Endodermal cell (in vitro differentiated cells): ENCODE results near the gene GPC6. TPM values are rescaled to one million over a fixed set of nuclear protein-coding genes. Genes with fewer than 3 reads are reported as not detected.

ENCODE experiments used
- DNase-seq: peaks from one replicate; pipeline ENCODE4 v3.0.0-alpha.2; 2017
- H3K27ac ChIP-seq: 2 replicates; pipeline ENCODE4 v1.5.1; 2013; ENCODE audit warnings: mild to moderate bottlenecking, low read depth, low read length, moderate library complexity
- H3K27me3 ChIP-seq: 2 replicates; pipeline ENCODE4 v1.6.1; 2013; ENCODE audit warnings: mild to moderate bottlenecking, low read length, moderate library complexity; ENCODE audit not compliant: insufficient read depth, control insufficient read depth, poor library complexity, severe bottlenecking
- H3K36me3 ChIP-seq: 2 replicates; pipeline ENCODE4 v1.7.0; 2013; ENCODE audit warnings: mild to moderate bottlenecking, low read length, moderate library complexity; ENCODE audit not compliant: control insufficient read depth, insufficient read depth
- H3K4me1 ChIP-seq: one replicate; pipeline ENCODE4 v1.7.0; 2013; ENCODE audit warnings: low read length; ENCODE audit not compliant: control insufficient read depth, insufficient read depth
- H3K4me3 ChIP-seq: 2 replicates; pipeline ENCODE4 v1.5.1; 2013; ENCODE audit warnings: mild to moderate bottlenecking, low read length, moderate library complexity
- H3K9ac ChIP-seq: 2 replicates; pipeline ENCODE4 v1.6.1; 2013; ENCODE audit warnings: mild to moderate bottlenecking, low read length, moderate library complexity; ENCODE audit not compliant: poor library complexity, severe bottlenecking; ENCODE audit errors: extremely low read depth
- H3K9me3 ChIP-seq: 2 replicates; pipeline ENCODE4 v1.6.1; 2013; ENCODE audit warnings: mild to moderate bottlenecking, low read length, moderate library complexity; ENCODE audit not compliant: control insufficient read depth
- H3K27ac Mint-ChIP-seq: 2 replicates; pipeline ENCODE4 v1.8.0; 2020; ENCODE audit warnings: mixed read lengths
- H3K27me3 Mint-ChIP-seq: 2 replicates; pipeline ENCODE4 v1.8.0; 2021; ENCODE audit warnings: mild to moderate bottlenecking, mixed read lengths; ENCODE audit not compliant: insufficient read depth
- H3K36me3 Mint-ChIP-seq: 2 replicates; pipeline ENCODE4 v1.8.0; 2020; ENCODE audit warnings: low read depth, mixed read lengths
- H3K4me1 Mint-ChIP-seq: 2 replicates; pipeline ENCODE4 v1.8.0; 2020; ENCODE audit warnings: mixed read lengths
- H3K4me3 Mint-ChIP-seq: 2 replicates; pipeline ENCODE4 v1.8.0; 2020; ENCODE audit warnings: mild to moderate bottlenecking, moderate library complexity, mixed read lengths
- H3K9me3 Mint-ChIP-seq: 2 replicates; pipeline ENCODE4 v1.8.0; 2020; ENCODE audit warnings: mild to moderate bottlenecking, mixed read lengths
- CTCF ChIP-seq: fragments of 200-600 bp; sonication (generic); conservative IDR thresholded peaks from 2 replicates; pipeline ENCODE4 v1.5.0; 2021; ENCODE audit warnings: antibody characterized with exemption, mild to moderate bottlenecking
- WGBS, 2 experiments: methylation state at CpG; one replicate each; pipeline versions ENCODE4 v1.1.5 to v1.1.7; 2013; ENCODE audit warnings: missing lambda C conversion rate in 2 of 2, mixed read lengths in 1 of 2; ENCODE audit not compliant: insufficient coverage in 1 of 2, insufficient read length in 1 of 2; 5-methylcytosine and 5-hydroxymethylcytosine counted together
- total RNA-seq, 2 donors: library from RNA; stranded (reverse); fragmentation: NEBNext Ultra II Directional in 1 of 2; extraction: Animal tissue kit (Norgen Biotek cat#: 25700) in 1 of 2; gene quantifications; 2 replicates in 1 of 2; 3 replicates in 1 of 2; pipeline ENCODE4 v1.2.1, GENCODE V29; 2021

GPC6 gene
- total RNA-seq, 2 donors from 2014 or later: 69.6 to 80.4 TPM

- no peak for DNase-seq
- H3K9ac ChIP-seq: no peak overlapping the region
- H3K4me3 Mint-ChIP-seq: no peak overlapping the region
- no peaks in the 10 kb centered on the region for H3K27me3 ChIP-seq
- no peak overlapping the region for H3K27ac ChIP-seq
- peaks cover 38% of the 10 kb centered on the region for H3K4me1 Mint-ChIP-seq
- no peaks in the 10 kb centered on the region for H3K9me3 Mint-ChIP-seq
- no peaks in the 10 kb centered on the region for H3K9me3 ChIP-seq
- H3K36me3 Mint-ChIP-seq: no peaks in the 10 kb centered on the region
- no peak overlapping the region for H3K27ac Mint-ChIP-seq
- H3K27me3 Mint-ChIP-seq: no peaks in the 10 kb centered on the region
- WGBS, 2 experiments: 83 to 96% methylated on average over 1 to 2 of the region's 2 CpGs
- no peak for TF ChIP-seq CTCF
- no peaks in the 10 kb centered on the region for H3K36me3 ChIP-seq
- H3K4me1 ChIP-seq: peaks cover 10% of the 10 kb centered on the region
- no peak overlapping the region for H3K4me3 ChIP-seq
Observed at GRCh38 chr13:93966267-93966936, 739.8 kb downstream of the GPC6 start.

- H3K36me3 ChIP-seq: no peaks in the 10 kb centered on the region
- H3K9me3 ChIP-seq: no peaks in the 10 kb centered on the region
- no peak overlapping the region for H3K9ac ChIP-seq
- 100% methylated on average over 1 of the region's 2 CpGs for WGBS, 2 experiments
- H3K27me3 Mint-ChIP-seq: no peaks in the 10 kb centered on the region
- no peak overlapping the region for H3K4me3 Mint-ChIP-seq
- no peak for DNase-seq
- no peak overlapping the region for H3K4me3 ChIP-seq
- no peaks in the 10 kb centered on the region for H3K27me3 ChIP-seq
- H3K4me1 ChIP-seq: peaks cover 7% of the 10 kb centered on the region
- H3K36me3 Mint-ChIP-seq: no peaks in the 10 kb centered on the region
- H3K27ac Mint-ChIP-seq: no peak overlapping the region
- no peak for TF ChIP-seq CTCF
- no peaks in the 10 kb centered on the region for H3K9me3 Mint-ChIP-seq
- H3K27ac ChIP-seq: no peak overlapping the region
- peaks cover 36% of the 10 kb centered on the region for H3K4me1 Mint-ChIP-seq
Observed at GRCh38 chr13:93967286-93967685, 740.7 kb downstream of the GPC6 start.

GRCh38 chr13:93975242-93975641, 748.6 kb downstream of the GPC6 start:
- no peak for TF ChIP-seq CTCF
- Mint-ChIP-seq H3K4me3 (no peak overlapping the region), H3K36me3 (peaks cover 5% of the 10 kb centered on the region), H3K9me3 (peaks cover 7% of the 10 kb centered on the region), H3K27me3 (no peaks in the 10 kb centered on the region), H3K4me1 (peaks cover 16% of the 10 kb centered on the region), H3K27ac (no peak overlapping the region)
- 87 to 100% methylated on average over 2 of the region's 2 CpGs for WGBS, 2 experiments
- Histone ChIP-seq H3K9ac (no peak overlapping the region), H3K4me3 (no peak overlapping the region), H3K27me3 (no peaks in the 10 kb centered on the region), H3K36me3 (no peaks in the 10 kb centered on the region), H3K4me1 (peaks cover 7% of the 10 kb centered on the region), H3K9me3 (peaks cover 19% of the 10 kb centered on the region), H3K27ac (no peak overlapping the region)
- DNase-seq: no peak
